Measurements from ENCODE around the gene LRRC38. TPM values are rescaled to one million over a fixed set of nuclear protein-coding genes. Genes with fewer than 3 reads are reported as not detected.

Gene LRRC38
- total and polyA plus RNA-seq, 12 donors = 0.15 to 6.7 (median 0.96) TPM; not detected in 2

DNA sequence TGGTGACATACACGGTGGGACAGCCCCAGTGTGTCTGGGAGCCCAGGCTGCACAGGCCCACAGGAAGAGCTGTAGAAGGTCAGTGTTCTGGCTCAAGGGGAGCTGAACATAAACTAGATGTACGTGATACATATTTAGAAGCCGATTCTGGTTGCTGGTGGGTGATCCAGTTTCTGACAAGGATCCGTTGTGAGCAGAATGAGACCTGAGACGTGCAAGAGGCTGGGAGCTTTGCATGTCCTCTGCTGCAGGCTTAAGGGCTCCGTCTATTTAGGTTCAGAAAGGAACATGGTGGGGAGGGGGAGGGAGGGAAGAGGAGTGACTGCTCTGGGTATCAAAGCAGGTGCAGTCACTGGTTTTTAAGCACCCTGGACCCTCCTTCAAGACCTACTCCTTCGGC is 18.6 kb downstream of the LRRC38 start:
- DNase-seq = no peak
- ATAC-seq = no peak
- 54 to 73% methylated on average over 7 of the region's 7 CpGs for WGBS, 2 donors
- Histone ChIP-seq H3K4me3 (no peak overlapping the region), H3K9me3 (no peaks in the 10 kb centered on the region), H3K36me3 (no peaks in the 10 kb centered on the region), H3K27me3 (peaks cover 0 to 7% (median 0%) of the 10 kb centered on the region in 7 donors), H3K27ac (no peak overlapping the region), H3K4me1 (peaks cover 0 to 7% (median 0%) of the 10 kb centered on the region in 9 donors)
- TF ChIP-seq, protein P1, sequence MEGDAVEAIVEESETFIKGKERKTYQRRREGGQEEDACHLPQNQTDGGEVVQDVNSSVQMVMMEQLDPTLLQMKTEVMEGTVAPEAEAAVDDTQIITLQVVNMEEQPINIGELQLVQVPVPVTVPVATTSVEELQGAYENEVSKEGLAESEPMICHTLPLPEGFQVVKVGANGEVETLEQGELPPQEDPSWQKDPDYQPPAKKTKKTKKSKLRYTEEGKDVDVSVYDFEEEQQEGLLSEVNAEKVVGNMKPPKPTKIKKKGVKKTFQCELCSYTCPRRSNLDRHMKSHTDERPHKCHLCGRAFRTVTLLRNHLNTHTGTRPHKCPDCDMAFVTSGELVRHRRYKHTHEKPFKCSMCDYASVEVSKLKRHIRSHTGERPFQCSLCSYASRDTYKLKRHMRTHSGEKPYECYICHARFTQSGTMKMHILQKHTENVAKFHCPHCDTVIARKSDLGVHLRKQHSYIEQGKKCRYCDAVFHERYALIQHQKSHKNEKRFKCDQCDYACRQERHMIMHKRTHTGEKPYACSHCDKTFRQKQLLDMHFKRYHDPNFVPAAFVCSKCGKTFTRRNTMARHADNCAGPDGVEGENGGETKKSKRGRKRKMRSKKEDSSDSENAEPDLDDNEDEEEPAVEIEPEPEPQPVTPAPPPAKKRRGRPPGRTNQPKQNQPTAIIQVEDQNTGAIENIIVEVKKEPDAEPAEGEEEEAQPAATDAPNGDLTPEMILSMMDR (IDR thresholded peaks at IDR 0.05) = no peak
- intact Hi-C loops (cut with DNase I) = no loop called here

DNA sequence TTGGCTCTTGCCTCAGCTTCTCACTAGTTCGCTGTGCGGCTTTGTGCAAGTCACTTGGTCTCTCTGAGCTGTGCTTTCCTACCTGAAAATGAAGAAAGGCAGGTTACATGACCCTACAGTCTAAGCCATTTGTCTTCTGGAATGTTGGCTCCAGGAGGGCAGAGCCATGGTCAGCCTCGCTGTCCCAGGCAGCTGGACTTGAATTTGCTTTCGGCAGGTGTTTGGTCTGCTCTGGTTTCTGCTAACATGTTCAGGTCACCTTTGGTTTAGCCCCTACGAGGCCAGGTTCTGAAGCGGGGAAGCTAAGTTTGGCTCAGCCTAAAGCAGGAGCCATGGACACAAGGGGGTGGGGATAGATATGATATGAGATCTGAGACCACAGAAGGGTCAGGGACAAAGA is 19.1 kb downstream of the LRRC38 start:
- TF ChIP-seq, protein P1 (IDR thresholded peaks at IDR 0.05) = no peak
- Histone ChIP-seq H3K4me3 (no peak overlapping the region), H3K27me3 (peaks cover 0 to 7% (median 0%) of the 10 kb centered on the region in 7 donors), H3K9me3 (no peaks in the 10 kb centered on the region), H3K4me1 (peaks cover 0 to 7% (median 0%) of the 10 kb centered on the region in 9 donors), H3K36me3 (no peaks in the 10 kb centered on the region), H3K27ac (no peak overlapping the region)
- no peak for DNase-seq
- no peak for ATAC-seq
- WGBS, 2 donors = 73 to 83% methylated on average over 6 of the region's 6 CpGs
- intact Hi-C loops (cut with DNase I) = no loop called here

DNA sequence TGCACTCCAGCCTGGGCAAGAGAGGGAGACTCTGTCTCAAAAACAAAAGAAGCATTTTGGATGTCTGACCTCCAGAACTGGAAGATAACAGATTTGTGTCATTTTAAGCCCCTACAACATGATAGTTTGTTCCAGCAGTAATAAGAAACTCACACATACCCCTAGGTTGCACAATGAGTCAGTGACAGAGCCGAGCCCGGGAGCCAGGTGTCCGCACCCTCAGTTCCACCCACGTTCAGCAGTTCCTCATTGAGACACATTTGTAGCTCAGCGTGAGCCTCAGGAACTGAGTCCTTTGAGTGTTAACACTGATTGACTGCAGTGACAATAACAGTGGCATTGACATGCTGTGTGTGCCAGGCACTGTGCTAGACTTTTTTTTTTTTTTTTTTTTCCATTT is 19.8 kb downstream of the LRRC38 start:
- intact Hi-C loops (cut with DNase I) = no loop called here
- Histone ChIP-seq H3K36me3 (no peaks in the 10 kb centered on the region), H3K4me3 (no peak overlapping the region), H3K27me3 (peaks cover 0 to 7% (median 0%) of the 10 kb centered on the region in 7 donors), H3K27ac (no peak overlapping the region), H3K4me1 (peaks cover 0 to 8% (median 0%) of the 10 kb centered on the region in 9 donors), H3K9me3 (no peaks in the 10 kb centered on the region)
- ATAC-seq = no peak
- no peak for DNase-seq
- TF ChIP-seq, protein P1 (IDR thresholded peaks at IDR 0.05) = no peak
- 78 to 84% methylated on average over 5 of the region's 5 CpGs for WGBS, 2 donors

DNA sequence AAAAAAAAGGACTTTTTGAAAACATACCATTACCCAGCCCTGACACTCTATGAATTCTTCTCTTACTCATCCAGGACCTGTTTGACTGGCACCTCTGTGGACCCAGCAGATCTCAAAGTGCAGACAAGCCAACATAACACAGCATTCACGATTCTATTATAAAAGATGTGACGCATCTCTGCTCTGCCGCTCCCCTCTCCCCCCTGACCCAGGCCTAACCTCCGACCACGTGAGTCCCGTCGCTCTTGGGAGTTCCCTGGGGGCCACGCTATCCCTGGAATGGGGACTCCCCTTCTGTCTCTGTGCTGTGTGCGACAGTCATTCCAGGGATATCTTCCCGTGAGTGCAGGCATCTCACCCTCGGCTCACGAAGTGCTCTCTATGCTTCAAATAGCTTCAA is 21.1 kb downstream of the LRRC38 start:
- Histone ChIP-seq H3K27me3 (peaks cover 0 to 7% (median 0%) of the 10 kb centered on the region in 7 donors), H3K4me3 (no peak overlapping the region), H3K4me1 (peaks cover 0 to 18% (median 0%) of the 10 kb centered on the region in 9 donors), H3K27ac (peak overlapping the region in 2 of 10 donors; percentile 20 to 82), H3K36me3 (no peaks in the 10 kb centered on the region), H3K9me3 (no peaks in the 10 kb centered on the region)
- peak in 1 of 2 donors; percentile 16 for DNase-seq
- ATAC-seq = peak in 7 of 8 donors; percentile 42 to 88 (median 66)
- intact Hi-C loops (cut with DNase I) = no loop called here
- 21 to 27% methylated on average over 12 of the region's 12 CpGs for WGBS, 2 donors
- TF ChIP-seq, protein P1 (IDR thresholded peaks at IDR 0.05) = no peak
